NK-92 treated with Interleukin-12 subunit alpha and Interleukin-12 subunit beta, amount 100 ng/mL, for 24 hours (cell line): ENCODE results near the gene PLCB4.

Experiments
- DNase-seq: peaks from one replicate; lab custom pipeline; 2025; lab: John Stamatoyannopoulos, UW

The PLCB4 gene

DNA sequence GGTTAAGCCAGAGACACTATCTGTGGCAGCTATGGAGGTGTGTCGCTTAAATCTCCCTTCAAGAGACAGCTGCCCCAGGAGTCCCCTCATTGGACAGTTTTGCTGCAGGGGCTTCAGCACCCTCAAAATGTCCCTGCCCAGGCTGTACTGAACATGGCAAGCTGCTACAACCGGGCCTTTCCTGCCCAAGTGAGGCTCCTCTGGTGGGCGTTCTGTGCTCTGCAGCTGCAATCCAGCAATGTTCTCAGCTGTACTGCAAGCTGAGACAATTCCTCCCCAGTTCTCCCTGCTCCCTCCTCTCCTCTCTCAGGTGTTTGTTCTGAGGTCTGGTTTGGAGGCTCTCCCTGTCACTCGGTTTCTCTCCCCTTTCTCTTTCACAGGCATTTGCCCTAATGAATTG, 254.7 kb downstream of the PLCB4 start:
- no peak for DNase-seq

DNA sequence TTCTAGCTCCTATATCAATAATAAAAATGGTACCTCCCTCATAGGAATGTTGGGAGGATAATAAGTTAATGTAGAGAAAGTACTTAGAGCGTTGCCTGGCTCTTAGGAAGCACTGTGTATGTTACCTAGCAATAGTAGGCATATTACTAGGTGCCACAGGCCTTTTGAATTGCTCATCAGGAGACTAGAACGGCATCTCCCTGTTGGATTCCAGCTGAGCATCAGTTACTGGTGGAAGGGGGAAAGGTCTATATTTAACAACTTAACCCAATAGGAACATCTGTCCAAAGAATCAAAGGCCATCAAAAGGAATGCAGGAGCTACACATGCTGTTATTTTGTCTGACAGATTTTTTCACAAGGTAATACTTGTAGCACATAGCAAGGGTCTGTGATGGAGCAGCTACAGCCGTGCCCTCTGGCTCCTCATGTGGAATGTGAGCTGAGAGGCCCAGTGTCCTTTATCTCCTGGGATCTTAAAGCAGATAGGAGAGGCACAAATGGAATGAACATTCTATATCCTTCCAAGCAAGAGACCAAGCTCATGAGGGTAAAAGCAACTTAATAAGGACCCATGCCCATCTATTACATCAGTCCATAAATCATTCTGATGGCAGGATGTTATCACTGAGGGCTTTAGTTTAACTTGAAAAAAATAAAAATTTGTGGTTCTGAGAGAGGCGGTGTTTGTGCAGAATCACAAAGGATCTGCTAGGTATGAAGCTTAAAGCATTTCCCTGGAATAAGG, 260.6 kb downstream of the PLCB4 start:
- no peak for DNase-seq

- DNase-seq, result no peak
These were observed 261.3 kb downstream of the PLCB4 start for GRCh38 chr20:9330151-9330550.

DNA sequence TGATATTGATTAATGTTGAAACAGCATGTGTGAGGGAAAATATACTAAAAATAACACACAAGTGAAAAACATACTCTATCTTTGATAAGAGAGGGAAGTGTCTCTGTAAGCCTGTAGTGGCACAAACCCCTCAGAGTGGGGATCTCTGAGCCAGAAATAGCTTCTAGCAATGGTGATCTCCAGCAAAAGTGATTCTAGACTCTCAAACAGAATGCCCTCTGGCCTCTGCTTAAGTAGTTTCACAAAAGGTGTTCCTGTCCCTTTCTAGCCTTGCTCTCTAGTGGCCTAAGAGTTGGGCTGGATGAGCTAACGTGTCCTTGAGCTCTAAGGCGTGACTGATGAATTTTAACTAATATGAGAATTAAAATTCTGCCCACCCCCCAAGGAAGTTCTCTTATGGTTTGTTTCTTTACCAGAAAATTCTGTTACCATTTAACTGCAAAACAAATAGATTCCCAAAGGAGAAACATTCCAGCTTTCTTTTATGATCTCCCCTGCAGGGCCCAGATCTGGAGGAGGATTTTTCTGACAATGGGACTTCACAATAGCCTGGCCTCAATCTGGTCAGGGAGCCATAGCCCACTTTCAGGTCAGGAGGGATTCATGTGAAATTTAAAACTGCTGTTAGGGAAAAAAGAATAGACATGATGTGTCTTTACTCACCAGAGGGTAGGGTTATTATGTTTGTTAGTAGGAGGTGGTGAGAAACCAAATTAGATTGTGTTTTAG, 263.0 kb downstream of the PLCB4 start:
- DNase-seq, result no peak

- DNase-seq, result no peak
These were observed 264.0 kb downstream of the PLCB4 start for GRCh38 chr20:9332791-9333479.

- DNase-seq, result no peak
These were observed 266.0 kb downstream of the PLCB4 start for GRCh38 chr20:9334866-9335265.

- no peak for DNase-seq
These were observed 269.2 kb downstream of the PLCB4 start for GRCh38 chr20:9338101-9338500.

DNA sequence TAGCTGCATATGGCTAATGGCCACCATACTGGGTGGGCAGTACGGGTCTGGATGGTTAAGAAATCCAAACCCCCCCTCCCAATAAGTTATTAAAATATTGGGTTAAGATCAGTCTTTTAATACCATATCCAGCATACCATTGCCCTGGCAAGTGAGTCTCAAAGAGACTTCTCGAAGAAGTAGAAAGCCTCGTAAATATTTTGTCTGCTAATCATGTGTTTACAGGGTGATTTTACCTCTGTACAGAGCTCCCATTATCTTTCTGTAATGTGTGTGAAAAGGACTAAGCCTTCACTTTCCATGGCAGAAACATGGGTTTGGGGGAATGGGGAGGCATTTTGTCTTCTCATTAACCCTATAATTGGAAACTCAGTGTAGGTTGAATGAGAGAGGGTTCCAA, 270.8 kb downstream of the PLCB4 start:
- DNase-seq, result no peak

DNA sequence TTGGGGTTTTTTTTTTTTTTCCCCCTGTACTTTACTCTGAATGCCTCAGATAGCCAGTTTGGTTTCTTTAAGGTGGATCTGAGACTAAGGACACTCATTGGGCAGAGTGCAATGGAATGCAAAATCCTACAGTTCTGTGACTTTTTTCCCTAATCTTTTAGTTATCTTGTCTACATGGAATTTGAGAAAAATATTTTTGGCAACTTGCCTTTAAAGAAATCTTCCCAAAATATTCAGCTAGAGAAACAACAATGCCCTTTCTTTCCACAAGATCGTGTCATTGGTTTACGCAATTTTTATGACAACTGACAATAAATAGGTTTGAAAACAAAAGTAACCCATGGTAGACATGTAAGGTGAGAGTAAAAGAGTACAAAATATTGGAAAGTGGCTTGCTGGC, 273.8 kb downstream of the PLCB4 start:
- DNase-seq, result no peak

DNA sequence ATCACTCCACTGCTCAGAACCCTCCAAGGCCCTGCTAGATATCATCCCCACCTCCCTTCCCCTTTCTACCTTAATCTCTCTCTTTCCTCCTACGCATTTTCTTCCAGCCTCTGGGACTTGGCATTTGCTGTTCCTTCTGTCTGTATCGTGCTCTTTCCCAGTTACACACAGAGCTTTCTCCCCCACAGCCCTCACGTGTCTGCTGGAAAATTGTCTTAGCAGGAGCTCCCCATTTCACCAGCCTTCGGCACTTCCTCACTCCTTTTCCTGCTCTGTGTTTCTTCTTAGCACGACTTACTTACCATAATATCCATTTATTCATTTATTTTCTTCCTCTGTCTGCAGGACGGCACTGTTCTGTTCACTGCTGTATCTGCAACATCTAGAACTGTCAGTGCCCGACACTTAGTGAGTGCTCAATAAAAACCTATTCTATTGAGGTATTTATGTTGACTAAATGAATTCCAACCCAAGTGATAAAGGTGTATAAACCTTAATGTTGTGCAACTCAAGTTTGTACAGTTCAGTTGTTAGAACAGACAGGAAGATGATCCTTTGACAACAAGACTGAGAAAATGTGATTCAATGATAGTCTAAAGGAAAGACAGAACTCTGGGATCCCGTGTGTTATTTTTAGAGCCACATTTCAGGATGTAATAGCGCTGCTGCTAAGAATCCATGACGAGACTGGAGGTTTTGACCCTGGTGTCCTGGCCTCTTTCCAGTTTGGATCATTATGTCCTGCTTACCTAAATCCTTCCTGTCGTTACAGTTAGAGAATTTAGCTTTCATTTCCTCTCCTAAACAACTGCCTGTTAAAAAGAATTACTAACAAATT, 275.4 kb downstream of the PLCB4 start:
- no peak for DNase-seq

DNA sequence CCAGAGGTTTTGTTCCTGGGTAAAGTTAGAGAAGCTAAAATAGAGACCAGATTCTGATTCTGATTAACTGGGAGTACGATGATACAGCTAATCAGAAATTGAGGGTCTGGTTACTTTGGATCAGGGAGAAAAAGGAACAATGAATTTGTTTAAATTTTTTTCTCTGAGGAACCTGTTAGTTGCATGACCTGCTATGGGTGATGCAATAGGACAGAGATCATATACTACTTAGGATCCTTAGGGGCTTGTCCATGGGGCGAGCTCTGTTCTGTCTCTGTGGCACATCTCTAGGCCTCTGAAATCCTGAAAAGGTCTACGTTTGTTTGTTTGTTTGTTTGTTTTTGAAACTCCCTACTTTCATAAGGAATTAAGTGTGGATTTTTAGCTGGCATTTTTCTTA, 279.4 kb downstream of the PLCB4 start:
- DNase-seq, result no peak

DNA sequence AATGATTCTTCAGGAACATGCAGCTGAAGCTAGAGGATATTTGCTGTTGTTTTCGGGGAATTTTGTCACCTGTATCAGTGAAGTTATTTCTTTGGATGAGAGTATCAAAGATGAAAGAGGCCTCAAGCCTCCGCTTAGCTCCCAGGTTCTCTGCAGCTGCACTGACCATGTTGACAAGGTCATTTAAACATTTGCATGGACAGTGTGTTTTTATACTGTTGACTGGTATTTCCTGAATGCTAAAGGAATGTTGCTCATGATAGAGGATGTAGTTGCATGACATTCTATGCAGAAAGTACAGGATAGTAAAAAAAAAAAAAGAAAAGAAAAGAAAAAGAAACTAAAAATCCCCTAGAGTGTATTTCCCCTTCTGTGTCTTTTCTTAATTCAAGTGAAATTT, 279.9 kb downstream of the PLCB4 start:
- no peak for DNase-seq

GRCh38 chr20:9349249-9349648, 280.4 kb downstream of the PLCB4 start:
- no peak for DNase-seq

GRCh38 chr20:9352739-9353138, 283.9 kb downstream of the PLCB4 start:
- DNase-seq, result no peak

- no peak for DNase-seq
These were observed 284.5 kb downstream of the PLCB4 start for GRCh38 chr20:9353180-9353915.

GRCh38 chr20:9353916-9354276, 285.0 kb downstream of the PLCB4 start:
- no peak for DNase-seq

DNA sequence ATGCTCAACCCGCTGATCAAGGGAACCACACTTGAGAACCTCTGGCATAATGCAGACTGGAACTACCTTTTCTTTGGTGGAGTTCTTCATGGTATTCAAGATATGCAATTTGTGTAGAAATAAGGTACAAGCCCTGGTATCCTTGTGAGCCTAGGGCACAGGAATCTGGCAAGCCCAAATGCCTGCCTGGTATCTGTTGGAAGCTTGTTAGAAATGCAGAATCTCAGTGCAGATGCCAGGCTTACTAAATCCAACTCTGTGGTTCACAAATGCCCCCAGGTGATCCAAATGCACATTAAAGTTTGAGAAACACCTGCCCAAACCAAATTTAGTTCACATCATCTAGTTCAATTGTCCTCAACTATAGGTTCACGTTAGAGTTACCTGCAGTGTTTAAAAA, 285.7 kb downstream of the PLCB4 start:
- no peak for DNase-seq

GRCh38 chr20:9358001-9358400, 289.1 kb downstream of the PLCB4 start:
- DNase-seq, result no peak

- DNase-seq, result no peak
These were observed 290.8 kb downstream of the PLCB4 start for GRCh38 chr20:9359561-9360308.

DNA sequence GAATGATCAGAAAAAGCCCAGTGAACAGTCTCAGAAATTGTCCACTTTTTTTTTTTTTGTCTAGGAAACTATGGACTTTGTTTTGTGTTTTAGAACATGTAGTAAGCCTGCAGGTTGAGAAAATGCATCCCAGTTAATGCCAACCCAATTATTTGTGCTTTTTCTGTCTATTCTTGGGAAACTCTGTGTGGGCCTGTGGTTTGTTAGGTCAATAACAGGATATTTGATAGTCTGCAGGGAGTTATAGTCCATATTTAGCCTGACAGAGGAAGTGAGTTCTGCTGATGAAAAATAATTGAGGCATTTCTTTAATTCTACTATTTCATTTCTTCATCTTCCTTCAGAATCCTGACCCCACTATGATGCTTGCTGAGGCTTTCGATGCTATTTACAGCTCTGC, 291.5 kb downstream of the PLCB4 start:
- DNase-seq, result no peak

DNA sequence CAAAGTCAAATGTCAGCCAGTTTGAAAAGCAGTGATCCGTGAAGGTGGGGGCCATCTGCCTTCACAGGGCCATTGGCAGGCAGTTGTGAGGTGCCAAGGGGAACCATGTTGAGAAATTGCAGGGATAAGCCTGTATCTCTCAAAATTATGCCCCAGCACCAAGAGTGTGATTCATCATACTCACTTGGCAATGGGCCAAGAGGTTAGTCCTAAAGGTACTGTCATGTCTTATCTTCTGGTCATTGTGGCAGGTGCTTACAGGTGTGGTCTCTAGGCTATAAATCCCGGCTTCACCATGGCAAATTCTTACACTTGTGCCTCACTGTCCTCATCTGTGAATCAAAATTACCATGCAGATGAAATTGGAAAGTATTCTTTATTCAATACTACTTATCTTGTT, 294.8 kb downstream of the PLCB4 start:
- DNase-seq, result no peak
